HepG2 (cell line): Measurements from ENCODE around the gene TIMM44. TPM values are rescaled to one million over a fixed set of nuclear protein-coding genes. Genes with fewer than 3 reads are reported as not detected.

Source experiments
- ZSCAN29 ChIP-seq: sonication (generic); formaldehyde crosslinking; conservative IDR thresholded peaks from 2 replicates; pipeline ENCODE4 v1.4.0; 2020; ENCODE audit warnings: mild to moderate bottlenecking, missing genetic modification reagents
- polyA plus RNA-seq, 8 experiments: library from polyadenylated mRNA; depleted of rRNA in 3 of 8; stranded (reverse) in 7 of 8; unstranded in 1 of 8; fragments of >200 nt; fragmentation: Illumina TruSeq in 4 of 8; extraction: Trizol in 4 of 8; gene quantifications; 2 replicates each; pipeline versions ENCODE4 v1.2.1 to v1.2.3, GENCODE V29; 2011 to 2016; ENCODE audit warnings: low read depth in 4 of 8, missing spikeins in 1 of 8, mixed read lengths in 1 of 8; ENCODE audit not compliant: insufficient read depth in 1 of 8
- total RNA-seq, 5 experiments: library from RNA; depleted of rRNA; stranded (reverse); fragments of >200 nt; fragmentation: Illumina TruSeq; extraction: Trizol; gene quantifications; 2 replicates each; pipeline ENCODE4 v1.2.3, GENCODE V29; 2016; ENCODE audit warnings: low read depth in 1 of 5
- TF ChIP-seq, protein P1 (sequence below), 2 experiments: fragments of 450-650 bp in 1 of 2; sonication (generic) in 1 of 2; formaldehyde crosslinking in 1 of 2; IDR thresholded peaks; 2 replicates each; pipeline versions ENCODE4 v1.6.1 to v1.8.0; 2016 to 2022; ENCODE audit warnings: antibody characterized with exemption in 1 of 2, mild to moderate bottlenecking in 1 of 2, missing genetic modification reagents in 1 of 2
- TF ChIP-seq, protein P2 (sequence below): sonication (generic); formaldehyde crosslinking; IDR thresholded peaks from 2 replicates; pipeline ENCODE4 v1.5.0; 2020; ENCODE audit warnings: mild to moderate bottlenecking, missing genetic modification reagents

Gene TIMM44
- total and polyA plus RNA-seq, 2 of the 13 experiments (the other 11 are each of a cell fraction or from before 2014, with no cell fraction given) = 42.9 to 72.6 TPM

DNA sequence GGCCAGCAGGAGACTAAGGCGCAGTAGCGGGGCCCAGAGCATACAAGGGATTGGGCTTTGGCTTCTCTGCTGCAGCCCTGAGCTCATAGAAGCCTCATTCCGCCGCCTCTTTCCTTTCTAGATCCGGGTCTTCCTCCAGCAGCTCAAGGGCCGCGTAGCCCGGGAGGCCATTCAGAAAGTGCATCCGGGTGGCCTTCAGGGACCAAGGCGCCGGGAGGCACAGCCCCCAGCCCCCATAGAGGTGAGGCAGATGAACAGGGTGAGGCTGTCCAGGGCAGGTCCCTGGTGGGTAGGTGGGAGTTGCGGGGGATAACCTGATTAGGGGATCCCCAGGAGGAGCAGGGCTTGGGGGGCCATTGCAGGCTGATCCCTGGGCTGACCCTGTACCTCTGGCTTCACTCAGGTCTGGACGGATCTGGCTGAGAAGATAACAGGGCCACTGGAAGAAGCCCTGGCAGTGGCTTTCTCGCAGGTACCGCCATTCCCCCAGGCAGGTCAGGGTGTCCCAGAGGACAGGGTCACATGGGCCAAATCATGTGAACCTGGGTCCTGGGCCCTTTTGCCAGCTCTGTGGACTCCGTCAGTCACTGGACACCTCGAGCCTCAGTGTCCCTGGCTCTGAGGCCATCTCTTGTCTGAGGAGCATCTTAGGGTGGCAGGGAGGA is 22.0 kb downstream of the TIMM44 start (continued):
- TF ChIP-seq, protein P1, sequence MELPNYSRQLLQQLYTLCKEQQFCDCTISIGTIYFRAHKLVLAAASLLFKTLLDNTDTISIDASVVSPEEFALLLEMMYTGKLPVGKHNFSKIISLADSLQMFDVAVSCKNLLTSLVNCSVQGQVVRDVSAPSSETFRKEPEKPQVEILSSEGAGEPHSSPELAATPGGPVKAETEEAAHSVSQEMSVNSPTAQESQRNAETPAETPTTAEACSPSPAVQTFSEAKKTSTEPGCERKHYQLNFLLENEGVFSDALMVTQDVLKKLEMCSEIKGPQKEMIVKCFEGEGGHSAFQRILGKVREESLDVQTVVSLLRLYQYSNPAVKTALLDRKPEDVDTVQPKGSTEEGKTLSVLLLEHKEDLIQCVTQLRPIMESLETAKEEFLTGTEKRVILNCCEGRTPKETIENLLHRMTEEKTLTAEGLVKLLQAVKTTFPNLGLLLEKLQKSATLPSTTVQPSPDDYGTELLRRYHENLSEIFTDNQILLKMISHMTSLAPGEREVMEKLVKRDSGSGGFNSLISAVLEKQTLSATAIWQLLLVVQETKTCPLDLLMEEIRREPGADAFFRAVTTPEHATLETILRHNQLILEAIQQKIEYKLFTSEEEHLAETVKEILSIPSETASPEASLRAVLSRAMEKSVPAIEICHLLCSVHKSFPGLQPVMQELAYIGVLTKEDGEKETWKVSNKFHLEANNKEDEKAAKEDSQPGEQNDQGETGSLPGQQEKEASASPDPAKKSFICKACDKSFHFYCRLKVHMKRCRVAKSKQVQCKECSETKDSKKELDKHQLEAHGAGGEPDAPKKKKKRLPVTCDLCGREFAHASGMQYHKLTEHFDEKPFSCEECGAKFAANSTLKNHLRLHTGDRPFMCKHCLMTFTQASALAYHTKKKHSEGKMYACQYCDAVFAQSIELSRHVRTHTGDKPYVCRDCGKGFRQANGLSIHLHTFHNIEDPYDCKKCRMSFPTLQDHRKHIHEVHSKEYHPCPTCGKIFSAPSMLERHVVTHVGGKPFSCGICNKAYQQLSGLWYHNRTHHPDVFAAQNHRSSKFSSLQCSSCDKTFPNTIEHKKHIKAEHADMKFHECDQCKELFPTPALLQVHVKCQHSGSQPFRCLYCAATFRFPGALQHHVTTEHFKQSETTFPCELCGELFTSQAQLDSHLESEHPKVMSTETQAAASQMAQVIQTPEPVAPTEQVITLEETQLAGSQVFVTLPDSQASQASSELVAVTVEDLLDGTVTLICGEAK (IDR thresholded peaks at IDR 0.05) = no peak
- TF ChIP-seq, protein P1 (CRISPR knock-in tag; IDR thresholded peaks at IDR 0.05) = 0 out of 2 replicates have a peak, but pooled peaks have one; percentile 5
- TF ChIP-seq ZSCAN29 (CRISPR knock-in tag) = no peak
- TF ChIP-seq, protein P2, sequence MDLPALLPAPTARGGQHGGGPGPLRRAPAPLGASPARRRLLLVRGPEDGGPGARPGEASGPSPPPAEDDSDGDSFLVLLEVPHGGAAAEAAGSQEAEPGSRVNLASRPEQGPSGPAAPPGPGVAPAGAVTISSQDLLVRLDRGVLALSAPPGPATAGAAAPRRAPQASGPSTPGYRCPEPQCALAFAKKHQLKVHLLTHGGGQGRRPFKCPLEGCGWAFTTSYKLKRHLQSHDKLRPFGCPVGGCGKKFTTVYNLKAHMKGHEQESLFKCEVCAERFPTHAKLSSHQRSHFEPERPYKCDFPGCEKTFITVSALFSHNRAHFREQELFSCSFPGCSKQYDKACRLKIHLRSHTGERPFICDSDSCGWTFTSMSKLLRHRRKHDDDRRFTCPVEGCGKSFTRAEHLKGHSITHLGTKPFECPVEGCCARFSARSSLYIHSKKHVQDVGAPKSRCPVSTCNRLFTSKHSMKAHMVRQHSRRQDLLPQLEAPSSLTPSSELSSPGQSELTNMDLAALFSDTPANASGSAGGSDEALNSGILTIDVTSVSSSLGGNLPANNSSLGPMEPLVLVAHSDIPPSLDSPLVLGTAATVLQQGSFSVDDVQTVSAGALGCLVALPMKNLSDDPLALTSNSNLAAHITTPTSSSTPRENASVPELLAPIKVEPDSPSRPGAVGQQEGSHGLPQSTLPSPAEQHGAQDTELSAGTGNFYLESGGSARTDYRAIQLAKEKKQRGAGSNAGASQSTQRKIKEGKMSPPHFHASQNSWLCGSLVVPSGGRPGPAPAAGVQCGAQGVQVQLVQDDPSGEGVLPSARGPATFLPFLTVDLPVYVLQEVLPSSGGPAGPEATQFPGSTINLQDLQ (CRISPR knock-in tag) = no peak
